IPS DF 4.7 (cell line): Measurements from ENCODE around the gene CD70.
"Not testable (repeated sequence)": the region's sequence is repeated elsewhere in the genome, so short reads cannot be mapped to it uniquely, and the experiment has no call there.

ENCODE experiments used
- DNase-seq: peaks from one replicate; pipeline ENCODE4 v3.0.0-alpha.2; 2013; ENCODE audit warnings: low spot score; ENCODE audit errors: extremely low read depth

CD70 gene

GRCh38 chr19:6570764-6571163 lies 20.2 kb downstream of the CD70 start:
- DNase-seq, result no peak

GRCh38 chr19:6568816-6569215 lies 22.1 kb downstream of the CD70 start:
- no peak for DNase-seq

GRCh38 chr19:6568010-6568526 lies 22.9 kb downstream of the CD70 start:
- DNase-seq, result no peak

GRCh38 chr19:6566727-6567126 lies 24.2 kb downstream of the CD70 start:
- DNase-seq, result not testable (repeated sequence)

GRCh38 chr19:6564393-6564792 lies 26.6 kb downstream of the CD70 start:
- DNase-seq, result no peak

GRCh38 chr19:6562437-6562836 lies 28.5 kb downstream of the CD70 start:
- not testable (repeated sequence) for DNase-seq

- DNase-seq, result no peak
Observed at GRCh38 chr19:6556480-6557195, 34.3 kb downstream of the CD70 start.

- DNase-seq, result no peak
Observed at GRCh38 chr19:6556043-6556449, 34.9 kb downstream of the CD70 start.

- no peak for DNase-seq
Observed at GRCh38 chr19:6551607-6552450, 39.1 kb downstream of the CD70 start.

- no peak for DNase-seq
Observed at GRCh38 chr19:6551091-6551490, 39.9 kb downstream of the CD70 start.

GRCh38 chr19:6550679-6551078 lies 40.3 kb downstream of the CD70 start:
- DNase-seq, result not testable (repeated sequence)

GRCh38 chr19:6543866-6544347 lies 47.0 kb downstream of the CD70 start:
- no peak for DNase-seq

GRCh38 chr19:6540918-6541689 lies 49.8 kb downstream of the CD70 start:
- no peak for DNase-seq

- DNase-seq, result no peak
Observed at GRCh38 chr19:6539514-6539913, 51.4 kb downstream of the CD70 start.
